ENCODE measurements around the gene TNS1.
A peak's percentile ranks its signal among the peaks of the same experiment; 100 is the strongest.

The TNS1 gene

GRCh38 chr2:217804791-217805667 is 197.8 kb downstream of the TNS1 start:
- DNase-seq = no peak

GRCh38 chr2:217804338-217804737 is 198.5 kb downstream of the TNS1 start:
- DNase-seq = no peak

GRCh38 chr2:217803653-217803960 is 199.2 kb downstream of the TNS1 start:
- no peak for DNase-seq

GRCh38 chr2:217802876-217803652 is 199.7 kb downstream of the TNS1 start:
- no peak for DNase-seq

- DNase-seq = no peak
Measured at GRCh38 chr2:217802266-217802665, 200.5 kb downstream of the TNS1 start.

GRCh38 chr2:217801711-217802110 is 201.1 kb downstream of the TNS1 start:
- no peak for DNase-seq

GRCh38 chr2:217801115-217801531 is 201.7 kb downstream of the TNS1 start:
- no peak for DNase-seq

- no peak for DNase-seq
Measured at GRCh38 chr2:217800433-217801114, 202.2 kb downstream of the TNS1 start.

- no peak for DNase-seq
Measured at GRCh38 chr2:217799563-217800432, 203.0 kb downstream of the TNS1 start.

GRCh38 chr2:217798743-217799562 is 203.8 kb downstream of the TNS1 start:
- no peak for DNase-seq

GRCh38 chr2:217798191-217798590 is 204.6 kb downstream of the TNS1 start:
- DNase-seq = no peak

GRCh38 chr2:217797661-217798069 is 205.1 kb downstream of the TNS1 start:
- peak; percentile 82 for DNase-seq

GRCh38 chr2:217797165-217797564 is 205.6 kb downstream of the TNS1 start:
- no peak for DNase-seq

GRCh38 chr2:217795706-217796465 is 206.9 kb downstream of the TNS1 start:
- no peak for DNase-seq

GRCh38 chr2:217795067-217795466 is 207.7 kb downstream of the TNS1 start:
- no peak for DNase-seq

- DNase-seq = no peak
Measured at GRCh38 chr2:217794133-217794986, 208.4 kb downstream of the TNS1 start.

GRCh38 chr2:217793566-217794132 is 209.1 kb downstream of the TNS1 start:
- no peak for DNase-seq

GRCh38 chr2:217792626-217793527 is 209.9 kb downstream of the TNS1 start:
- DNase-seq = no peak

Measured in RPMI8226 (cell line).